Vagina (tissue), 2 donors: ENCODE data around the gene SP8. TPM values are rescaled to one million over a fixed set of nuclear protein-coding genes. Genes with fewer than 3 reads are reported as not detected.

Source experiments
- DNase-seq, 2 donors: peaks; one replicate each; pipeline ENCODE4 v3.0.0-alpha.2; 2017; ENCODE audit errors: extremely low spot score in 2 of 2
- H3K27ac ChIP-seq: fragments of 200-600 bp; sonication (generic); one replicate; pipeline ENCODE4 v1.5.1; 2019
- H3K27me3 ChIP-seq: fragments of 200-600 bp; sonication (generic); one replicate; pipeline ENCODE4 v1.5.1; 2019
- H3K36me3 ChIP-seq, 2 donors: fragments of 200-600 bp; sonication (generic); one replicate each; pipeline ENCODE4 v1.5.1; 2017 to 2019
- H3K4me1 ChIP-seq: fragments of 200-600 bp; sonication (generic); one replicate; pipeline ENCODE4 v1.5.1; 2019
- H3K4me3 ChIP-seq, 2 donors: fragments of 200-600 bp; sonication (generic); 1 replicate in 1 of 2; 2 replicates in 1 of 2; pipeline ENCODE4 v1.5.1; 2016 to 2019
- H3K9me3 ChIP-seq: fragments of 200-600 bp; sonication (generic); one replicate; pipeline ENCODE4 v1.5.1; 2019
- CTCF ChIP-seq, 3 experiments: fragments of 450-650 bp in 2 of 3; fragments of 200-600 bp in 1 of 3; sonication (generic) in 1 of 3; IDR thresholded peaks; one replicate each; pipeline ENCODE4 v1.5.1; 2017 to 2019; ENCODE audit warnings: antibody characterized with exemption in 3 of 3, mild to moderate bottlenecking in 2 of 3, moderate library complexity in 2 of 3
- POLR2A ChIP-seq, 2 donors: fragments of 450-650 bp; IDR thresholded peaks; one replicate each; pipeline ENCODE4 v1.6.1; 2017; ENCODE audit warnings: antibody characterized with exemption in 2 of 2, mild to moderate bottlenecking in 2 of 2, moderate library complexity in 2 of 2
- POLR2AphosphoS5 ChIP-seq, 2 donors: sonication (generic); formaldehyde crosslinking; IDR thresholded peaks; one replicate each; pipeline ENCODE4 v1.9.0; 2017; ENCODE audit warnings: antibody characterized with exemption in 2 of 2, mild to moderate bottlenecking in 2 of 2, low read depth in 1 of 2; ENCODE audit not compliant: insufficient read depth in 1 of 2
- intact Hi-C: fragments of 100-400 bp; cut with DNase I; formaldehyde crosslinking; loops from one replicate; pipeline ENCODE4 v1.15.1; 2023
- total RNA-seq: library from RNA; depleted of rRNA; stranded (reverse); fragments of >200 nt; gene quantifications from one replicate; pipeline ENCODE4 v1.2.3, GENCODE V29; 2016

The SP8 gene
- total RNA-seq, 1 donor from 2014 or later: 2.9 TPM

DNA sequence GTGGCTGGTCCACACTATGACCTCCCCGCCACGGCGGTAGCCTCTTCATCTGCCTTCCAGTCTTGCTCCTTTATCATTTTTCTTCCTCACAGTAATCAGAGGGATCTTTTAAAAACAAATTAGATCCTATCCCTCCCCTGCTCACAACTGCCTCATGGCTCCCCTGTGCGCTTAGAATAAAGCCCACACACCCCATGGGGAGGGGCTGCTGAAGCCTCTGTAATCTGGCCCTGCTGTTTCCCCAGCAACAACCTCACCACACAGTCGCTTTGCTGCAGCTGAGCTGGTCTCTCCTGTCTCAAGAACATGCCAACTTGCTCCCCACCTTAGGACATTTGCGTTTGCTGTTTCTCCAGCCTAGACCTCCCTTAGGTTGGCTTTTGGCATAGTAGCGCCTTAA lies 41.0 kb downstream of the SP8 start:
- H3K4me3 ChIP-seq: no peak overlapping the region
- intact Hi-C loops: no loop called here
- no peak overlapping the region for H3K27ac ChIP-seq
- H3K36me3 ChIP-seq: no peaks in the 10 kb centered on the region
- no peak for DNase-seq
- no peaks in the 10 kb centered on the region for H3K27me3 ChIP-seq
- TF ChIP-seq POLR2A (IDR thresholded peaks at IDR 0.05): no peak
- TF ChIP-seq POLR2AphosphoS5 (IDR thresholded peaks at IDR 0.05; ENCODE audit: insufficient read depth in 1 of 2, low read depth in 1 of 2): no peak
- no peak for TF ChIP-seq CTCF (IDR thresholded peaks at IDR 0.05)
- no peaks in the 10 kb centered on the region for H3K9me3 ChIP-seq
- no peaks in the 10 kb centered on the region for H3K4me1 ChIP-seq

DNA sequence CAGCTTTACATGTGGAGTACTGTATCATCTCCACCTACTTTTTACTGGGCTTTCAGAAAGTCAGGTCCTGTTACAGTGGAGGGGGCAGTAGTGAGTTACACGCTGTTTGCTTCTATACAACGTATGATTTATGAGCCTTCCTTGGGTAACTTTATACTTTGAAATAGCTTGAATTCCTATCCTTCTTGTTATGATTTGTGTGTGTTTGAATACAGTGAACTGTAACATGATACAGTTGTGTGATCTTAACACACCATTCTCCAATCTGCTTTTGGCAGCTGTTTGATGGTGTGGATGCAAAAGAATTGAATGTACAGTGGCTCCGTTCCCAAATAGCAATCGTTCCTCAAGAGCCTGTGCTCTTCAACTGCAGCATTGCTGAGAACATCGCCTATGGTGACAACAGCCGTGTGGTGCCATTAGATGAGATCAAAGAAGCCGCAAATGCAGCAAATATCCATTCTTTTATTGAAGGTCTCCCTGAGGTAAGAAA lies 41.7 kb downstream of the SP8 start:
- Histone ChIP-seq H3K36me3 (no peaks in the 10 kb centered on the region), H3K4me3 (no peak overlapping the region), H3K9me3 (no peaks in the 10 kb centered on the region), H3K27ac (no peak overlapping the region), H3K27me3 (no peaks in the 10 kb centered on the region), H3K4me1 (no peaks in the 10 kb centered on the region)
- intact Hi-C loops: no loop called here
- TF ChIP-seq POLR2A (IDR thresholded peaks at IDR 0.05) (no peak), CTCF (IDR thresholded peaks at IDR 0.05) (no peak)
- DNase-seq: no peak

DNA sequence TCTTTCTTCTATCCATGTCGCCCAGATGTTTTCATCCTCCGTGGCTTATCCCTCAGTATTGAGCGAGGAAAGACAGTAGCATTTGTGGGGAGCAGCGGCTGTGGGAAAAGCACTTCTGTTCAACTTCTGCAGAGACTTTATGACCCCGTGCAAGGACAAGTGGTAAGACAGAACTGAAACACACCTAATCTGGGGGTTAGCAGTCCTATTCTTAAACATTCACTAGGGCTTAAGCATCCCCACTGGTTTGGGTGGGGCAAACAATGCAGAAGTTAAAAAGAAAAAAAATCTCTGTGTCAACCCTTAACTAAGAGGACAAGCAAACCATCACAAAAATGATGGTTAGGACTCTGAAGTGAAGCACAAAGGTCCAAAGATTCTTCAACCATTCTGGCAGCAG lies 43.8 kb downstream of the SP8 start:
- Histone ChIP-seq H3K9me3 (no peaks in the 10 kb centered on the region), H3K4me3 (no peak overlapping the region), H3K36me3 (no peaks in the 10 kb centered on the region), H3K4me1 (no peaks in the 10 kb centered on the region), H3K27ac (no peak overlapping the region), H3K27me3 (no peaks in the 10 kb centered on the region)
- TF ChIP-seq POLR2AphosphoS5 (IDR thresholded peaks at IDR 0.05; ENCODE audit: insufficient read depth in 1 of 2, low read depth in 1 of 2) (no peak), POLR2A (IDR thresholded peaks at IDR 0.05) (no peak), CTCF (IDR thresholded peaks at IDR 0.05) (no peak)
- intact Hi-C loops: no loop called here
- DNase-seq: no peak

- Histone ChIP-seq H3K27me3 (no peaks in the 10 kb centered on the region), H3K36me3 (no peaks in the 10 kb centered on the region), H3K4me3 (no peak overlapping the region), H3K27ac (no peak overlapping the region), H3K9me3 (no peaks in the 10 kb centered on the region), H3K4me1 (no peaks in the 10 kb centered on the region)
- DNase-seq: no peak
- intact Hi-C loops: no loop called here
- TF ChIP-seq CTCF (IDR thresholded peaks at IDR 0.05) (no peak), POLR2A (IDR thresholded peaks at IDR 0.05) (no peak), POLR2AphosphoS5 (IDR thresholded peaks at IDR 0.05; ENCODE audit: insufficient read depth in 1 of 2, low read depth in 1 of 2) (no peak)
Measured at GRCh38 chr7:20741801-20742200, 44.9 kb downstream of the SP8 start.

DNA sequence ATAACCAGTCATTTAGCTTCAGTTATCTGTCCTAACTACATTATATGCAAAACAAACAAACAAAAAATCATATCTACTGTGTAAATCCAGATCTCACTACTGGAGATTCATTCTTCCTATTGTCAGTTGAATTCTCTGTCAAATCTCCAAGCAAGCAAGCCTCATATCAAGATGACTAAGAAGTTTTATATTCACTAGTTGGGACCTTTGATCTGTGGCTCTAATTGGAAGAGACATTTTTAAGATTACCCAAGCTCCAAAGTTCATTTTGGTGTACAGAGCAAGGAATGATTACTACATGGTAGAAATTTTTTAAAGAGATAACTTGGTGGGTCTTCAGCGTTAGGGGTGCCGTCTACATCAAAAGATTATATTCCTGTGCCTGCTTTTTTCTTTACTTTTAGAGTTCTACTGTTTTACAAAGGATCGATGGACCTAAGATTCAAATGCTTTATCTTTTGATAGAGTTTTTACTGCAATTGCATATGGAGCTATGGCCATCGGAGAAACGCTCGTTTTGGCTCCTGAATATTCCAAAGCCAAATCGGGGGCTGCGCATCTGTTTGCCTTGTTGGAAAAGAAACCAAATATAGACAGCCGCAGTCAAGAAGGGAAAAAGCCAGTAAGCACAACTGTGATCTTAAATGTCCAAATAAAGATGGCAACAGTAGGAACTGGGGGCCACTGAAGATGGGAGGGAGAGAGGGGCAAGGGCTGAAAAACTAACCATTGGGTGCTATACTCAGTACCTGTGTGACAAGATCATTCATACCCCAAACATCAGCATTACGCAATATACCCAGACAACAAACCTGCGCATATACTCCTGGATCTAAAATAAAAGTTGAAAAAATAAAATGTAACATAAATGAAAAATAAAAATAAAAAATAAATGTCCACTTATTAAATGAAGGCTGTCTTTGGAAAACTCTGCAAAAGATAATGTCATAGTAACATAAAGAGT lies 47.9 kb downstream of the SP8 start:
- DNase-seq: no peak
- intact Hi-C loops: no loop called here
- TF ChIP-seq POLR2A (IDR thresholded peaks at IDR 0.05): no peak
- H3K27ac ChIP-seq: no peak overlapping the region
- no peaks in the 10 kb centered on the region for H3K9me3 ChIP-seq
- H3K36me3 ChIP-seq: no peaks in the 10 kb centered on the region
- H3K27me3 ChIP-seq: no peaks in the 10 kb centered on the region
- no peaks in the 10 kb centered on the region for H3K4me1 ChIP-seq
- no peak overlapping the region for H3K4me3 ChIP-seq
